ENCODE results near the gene GDPD4.

The GDPD4 gene

GRCh38 chr11:77301510-77301909 lies at the start of gene GDPD4:
GDPD4 (minus strand) TSS chr11:77301686; CDS start chr11:77285137, 16,549 bp downstream.
- no peak within 1 kb of the TSS for H3K27ac Mint-ChIP-seq
- H3K27me3 Mint-ChIP-seq: no peaks in the 10 kb centered on the region
- no peaks in the 10 kb centered on the region for H3K36me3 Mint-ChIP-seq (ENCODE audit: low read depth)
- H3K9me3 Mint-ChIP-seq: no peaks in the 10 kb centered on the region
- H3K4me3 Mint-ChIP-seq: no peak within 1 kb of the TSS
- H3K4me1 Mint-ChIP-seq (ENCODE audit: low read depth): no peaks in the 10 kb centered on the region

DNA sequence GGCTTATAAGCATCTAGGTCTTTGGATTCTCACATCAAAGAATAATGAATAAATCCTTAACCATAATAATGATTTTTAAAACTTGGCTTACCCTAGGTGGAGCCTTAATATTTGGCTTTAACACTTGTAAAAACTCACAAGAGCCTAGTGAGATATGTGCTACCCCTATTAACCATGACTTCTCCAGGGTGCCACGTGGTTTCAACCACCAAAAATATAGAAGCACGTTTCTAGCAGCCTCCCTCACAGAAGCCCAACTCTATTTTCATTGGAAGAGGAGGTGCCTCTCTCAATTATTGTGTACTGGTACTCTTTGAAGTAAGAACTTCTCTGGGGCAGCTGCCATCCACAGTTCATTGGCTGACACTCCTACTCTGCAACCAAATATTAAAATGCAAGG lies 46.5 kb upstream of the GDPD4 start:
- H3K27me3 Mint-ChIP-seq: no peaks in the 10 kb centered on the region
- no peak overlapping the region for H3K27ac Mint-ChIP-seq
- no peak overlapping the region for H3K4me3 Mint-ChIP-seq
- H3K4me1 Mint-ChIP-seq (ENCODE audit: low read depth): no peaks in the 10 kb centered on the region
- no peaks in the 10 kb centered on the region for H3K9me3 Mint-ChIP-seq
- H3K36me3 Mint-ChIP-seq (ENCODE audit: low read depth): peaks cover 39% of the 10 kb centered on the region

GRCh38 chr11:77346906-77347603 lies 45.6 kb upstream of the GDPD4 start:
- Mint-ChIP-seq H3K4me3 (no peak overlapping the region), H3K27ac (no peak overlapping the region), H3K27me3 (no peaks in the 10 kb centered on the region), H3K4me1 (ENCODE audit: low read depth) (no peaks in the 10 kb centered on the region), H3K9me3 (no peaks in the 10 kb centered on the region), H3K36me3 (ENCODE audit: low read depth) (peaks cover 47% of the 10 kb centered on the region)

DNA sequence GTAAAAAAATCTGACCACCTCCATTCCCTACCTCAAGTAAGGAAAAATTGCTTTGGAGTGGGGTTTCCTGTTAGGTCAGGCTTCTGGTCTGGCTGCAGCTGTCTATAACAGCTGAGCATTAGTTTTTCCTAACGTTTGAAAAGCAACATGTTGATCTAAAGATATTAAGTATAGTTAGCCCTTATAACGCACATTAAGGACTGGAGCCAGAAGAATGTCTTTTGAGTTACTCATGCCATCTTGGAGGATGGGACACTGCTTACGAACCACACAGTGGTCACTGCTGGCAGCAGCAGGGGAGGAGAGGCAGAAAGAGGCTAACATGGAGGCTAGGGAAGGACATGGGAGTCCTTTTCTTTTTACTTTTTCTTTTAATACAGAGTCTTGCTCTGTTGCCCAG lies 44.1 kb upstream of the GDPD4 start:
- no peaks in the 10 kb centered on the region for H3K9me3 Mint-ChIP-seq
- H3K4me1 Mint-ChIP-seq (ENCODE audit: low read depth): no peaks in the 10 kb centered on the region
- H3K36me3 Mint-ChIP-seq (ENCODE audit: low read depth): peaks cover 59% of the 10 kb centered on the region
- H3K27me3 Mint-ChIP-seq: no peaks in the 10 kb centered on the region
- H3K4me3 Mint-ChIP-seq: no peak overlapping the region
- H3K27ac Mint-ChIP-seq: no peak overlapping the region

DNA sequence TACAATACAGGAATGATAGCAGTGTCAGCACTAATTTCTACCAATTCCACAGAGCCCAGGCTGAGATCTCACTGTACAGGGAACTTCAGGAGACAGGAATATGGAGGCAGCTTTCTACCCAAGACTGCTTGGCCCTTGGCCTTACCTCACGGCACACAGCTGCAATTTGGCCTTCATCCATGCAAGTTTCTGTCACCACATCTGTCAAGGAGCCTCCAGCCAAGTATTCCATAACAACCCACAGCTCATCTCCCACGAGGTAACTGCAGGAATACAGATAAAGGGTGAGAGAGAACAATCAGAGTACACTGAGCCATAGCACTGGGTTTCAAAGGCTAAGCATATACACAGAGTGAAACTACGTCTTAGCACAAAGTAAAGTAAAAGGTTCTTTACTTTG lies 39.0 kb upstream of the GDPD4 start:
- H3K9me3 Mint-ChIP-seq: no peaks in the 10 kb centered on the region
- no peaks in the 10 kb centered on the region for H3K27me3 Mint-ChIP-seq
- no peak overlapping the region for H3K27ac Mint-ChIP-seq
- no peaks in the 10 kb centered on the region for H3K4me1 Mint-ChIP-seq (ENCODE audit: low read depth)
- peaks cover 45% of the 10 kb centered on the region for H3K36me3 Mint-ChIP-seq (ENCODE audit: low read depth)
- no peak overlapping the region for H3K4me3 Mint-ChIP-seq

- H3K27ac Mint-ChIP-seq: no peak overlapping the region
Measured at GRCh38 chr11:77332259-77332658, 30.8 kb upstream of the GDPD4 start.

DNA sequence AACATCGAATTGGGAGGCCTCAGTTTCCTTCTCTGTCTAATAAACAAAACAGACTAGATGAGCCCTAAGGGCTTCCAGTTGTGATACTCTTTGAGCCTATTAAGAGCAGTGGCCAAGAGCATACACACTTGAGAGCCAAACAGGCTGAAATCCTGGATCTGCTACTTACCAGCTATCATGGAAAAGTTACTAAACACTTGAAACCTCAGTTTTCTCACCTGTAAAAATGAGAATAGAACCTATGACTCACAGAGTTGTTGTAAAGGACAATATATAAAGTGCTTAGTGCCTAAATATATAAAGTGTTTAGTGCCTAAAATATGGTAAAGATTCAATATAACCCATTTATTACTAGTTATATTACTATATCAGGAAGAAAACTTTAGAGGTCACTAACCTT lies 23.7 kb upstream of the GDPD4 start:
- H3K9me3 Mint-ChIP-seq: no peaks in the 10 kb centered on the region

More at GRCh38 chr11:77332259-77332658, 30.8 kb upstream of the GDPD4 start:
- H3K27me3 Mint-ChIP-seq: no peaks in the 10 kb centered on the region
- H3K9me3 Mint-ChIP-seq: no peaks in the 10 kb centered on the region
- peaks cover 44% of the 10 kb centered on the region for H3K36me3 Mint-ChIP-seq (ENCODE audit: low read depth)
- no peaks in the 10 kb centered on the region for H3K4me1 Mint-ChIP-seq (ENCODE audit: low read depth)
- no peak overlapping the region for H3K4me3 Mint-ChIP-seq

GRCh38 chr11:77324508-77324907 lies 23.0 kb upstream of the GDPD4 start:
- H3K27ac Mint-ChIP-seq: no peak overlapping the region
- no peak overlapping the region for H3K4me3 Mint-ChIP-seq
- H3K27me3 Mint-ChIP-seq: no peaks in the 10 kb centered on the region
- peaks cover 12% of the 10 kb centered on the region for H3K4me1 Mint-ChIP-seq (ENCODE audit: low read depth)
- no peaks in the 10 kb centered on the region for H3K9me3 Mint-ChIP-seq
- peaks cover 35% of the 10 kb centered on the region for H3K36me3 Mint-ChIP-seq (ENCODE audit: low read depth)

More for the DNA sequence above, 23.7 kb upstream of the GDPD4 start:
- H3K36me3 Mint-ChIP-seq (ENCODE audit: low read depth): peaks cover 40% of the 10 kb centered on the region
- H3K4me3 Mint-ChIP-seq: no peak overlapping the region
- H3K4me1 Mint-ChIP-seq (ENCODE audit: low read depth): peaks cover 12% of the 10 kb centered on the region
- H3K27me3 Mint-ChIP-seq: no peaks in the 10 kb centered on the region
- no peak overlapping the region for H3K27ac Mint-ChIP-seq

DNA sequence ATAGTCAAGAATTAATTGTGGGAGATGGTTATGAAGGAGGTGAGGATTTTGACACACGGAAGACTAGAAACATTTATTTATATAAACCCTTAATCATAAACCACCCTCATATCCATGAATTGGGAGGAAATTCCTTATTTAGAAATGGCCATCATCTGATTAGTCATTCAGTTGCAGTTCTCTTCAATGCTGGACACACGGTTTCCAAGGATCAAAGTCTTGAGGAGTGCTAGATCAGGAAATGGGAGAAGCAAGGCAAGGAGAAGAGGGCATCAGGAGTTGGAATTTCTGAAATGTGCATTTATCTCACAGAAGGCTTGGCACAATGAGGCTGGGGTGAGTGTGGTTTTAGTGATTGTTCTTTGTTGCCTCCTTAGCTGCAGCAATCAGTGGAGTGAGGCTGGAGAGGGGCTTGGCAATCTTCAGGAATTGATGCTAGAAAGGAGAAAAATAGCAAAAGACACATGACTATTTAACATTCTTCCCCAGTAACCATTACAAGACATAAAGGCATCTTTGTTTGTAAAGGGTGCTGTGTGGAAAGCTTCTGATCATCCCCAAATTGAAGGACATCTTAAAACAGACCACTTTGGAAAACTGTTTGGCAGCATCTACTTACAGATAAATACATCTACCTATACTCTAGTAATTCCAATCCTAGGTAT lies 21.6 kb upstream of the GDPD4 start:
- peaks cover 12% of the 10 kb centered on the region for H3K4me1 Mint-ChIP-seq (ENCODE audit: low read depth)
- no peak overlapping the region for H3K4me3 Mint-ChIP-seq
- no peaks in the 10 kb centered on the region for H3K9me3 Mint-ChIP-seq
- peaks cover 21% of the 10 kb centered on the region for H3K36me3 Mint-ChIP-seq (ENCODE audit: low read depth)
- no peak overlapping the region for H3K27ac Mint-ChIP-seq
- H3K27me3 Mint-ChIP-seq: no peaks in the 10 kb centered on the region

GRCh38 chr11:77322506-77322905 lies 21.0 kb upstream of the GDPD4 start:
- H3K9me3 Mint-ChIP-seq: no peaks in the 10 kb centered on the region
- no peak overlapping the region for H3K27ac Mint-ChIP-seq
- peaks cover 15% of the 10 kb centered on the region for H3K36me3 Mint-ChIP-seq (ENCODE audit: low read depth)
- no peaks in the 10 kb centered on the region for H3K27me3 Mint-ChIP-seq
- H3K4me1 Mint-ChIP-seq (ENCODE audit: low read depth): peaks cover 12% of the 10 kb centered on the region
- no peak overlapping the region for H3K4me3 Mint-ChIP-seq

GRCh38 chr11:77320351-77320750 lies 18.9 kb upstream of the GDPD4 start:
- no peak overlapping the region for H3K27ac Mint-ChIP-seq
- H3K36me3 Mint-ChIP-seq (ENCODE audit: low read depth): peaks cover 5% of the 10 kb centered on the region
- H3K4me3 Mint-ChIP-seq: no peak overlapping the region
- no peaks in the 10 kb centered on the region for H3K9me3 Mint-ChIP-seq
- H3K27me3 Mint-ChIP-seq: peaks cover 4% of the 10 kb centered on the region
- H3K4me1 Mint-ChIP-seq (ENCODE audit: low read depth): peaks cover 9% of the 10 kb centered on the region

GRCh38 chr11:77318600-77318999 lies 17.1 kb upstream of the GDPD4 start:
- Mint-ChIP-seq H3K36me3 (ENCODE audit: low read depth) (peaks cover 5% of the 10 kb centered on the region), H3K4me1 (ENCODE audit: low read depth) (no peaks in the 10 kb centered on the region), H3K27me3 (peaks cover 4% of the 10 kb centered on the region), H3K27ac (no peak overlapping the region), H3K9me3 (no peaks in the 10 kb centered on the region), H3K4me3 (no peak overlapping the region)

DNA sequence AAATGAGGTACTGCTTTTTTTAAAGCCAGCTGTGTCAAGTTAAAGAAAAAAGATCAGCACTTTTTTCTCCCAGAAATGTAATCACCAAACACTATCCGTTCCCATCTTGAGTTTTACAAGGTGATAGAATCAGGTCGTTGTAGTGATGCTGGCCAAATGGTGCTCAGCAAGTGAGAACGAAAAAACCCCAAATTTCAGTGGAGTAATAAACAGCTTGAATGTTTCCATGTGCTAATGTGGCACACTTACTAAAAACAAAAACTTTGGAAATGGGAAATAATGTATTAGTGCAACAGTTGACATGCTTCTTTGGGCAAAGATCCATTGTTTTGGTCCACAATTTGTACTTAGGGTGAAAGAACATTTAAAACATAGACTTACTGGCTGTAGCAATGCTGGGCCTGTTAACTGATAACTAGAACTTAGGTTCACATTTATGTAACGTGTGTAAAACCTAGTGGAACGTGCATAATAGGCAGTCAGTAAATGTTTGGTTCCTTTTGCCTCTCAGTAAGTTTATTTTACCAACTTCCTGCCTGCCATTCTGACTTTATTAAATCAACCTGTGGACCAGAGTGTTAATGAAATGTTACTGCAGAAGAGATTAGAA lies 15.4 kb upstream of the GDPD4 start:
- no peak overlapping the region for H3K4me3 Mint-ChIP-seq
- H3K9me3 Mint-ChIP-seq: no peaks in the 10 kb centered on the region
- no peaks in the 10 kb centered on the region for H3K36me3 Mint-ChIP-seq (ENCODE audit: low read depth)
- no peaks in the 10 kb centered on the region for H3K4me1 Mint-ChIP-seq (ENCODE audit: low read depth)
- H3K27me3 Mint-ChIP-seq: peaks cover 4% of the 10 kb centered on the region
- H3K27ac Mint-ChIP-seq: no peak overlapping the region

GRCh38 chr11:77312107-77312506 lies 10.6 kb upstream of the GDPD4 start:
- H3K4me1 Mint-ChIP-seq (ENCODE audit: low read depth): peaks cover 20% of the 10 kb centered on the region
- peaks cover 4% of the 10 kb centered on the region for H3K36me3 Mint-ChIP-seq (ENCODE audit: low read depth)
- no peak overlapping the region for H3K27ac Mint-ChIP-seq
- H3K4me3 Mint-ChIP-seq: no peak overlapping the region
- H3K27me3 Mint-ChIP-seq: peaks cover 12% of the 10 kb centered on the region
- H3K9me3 Mint-ChIP-seq: peaks cover 8% of the 10 kb centered on the region

- peaks cover 8% of the 10 kb centered on the region for H3K9me3 Mint-ChIP-seq
- peaks cover 8% of the 10 kb centered on the region for H3K27me3 Mint-ChIP-seq
- peaks cover 4% of the 10 kb centered on the region for H3K36me3 Mint-ChIP-seq (ENCODE audit: low read depth)
- no peak overlapping the region for H3K27ac Mint-ChIP-seq
- peaks cover 20% of the 10 kb centered on the region for H3K4me1 Mint-ChIP-seq (ENCODE audit: low read depth)
- no peak overlapping the region for H3K4me3 Mint-ChIP-seq
Measured at GRCh38 chr11:77311701-77312100, 10.2 kb upstream of the GDPD4 start.
